ENCODE measurements around the gene CISD1.
A peak's percentile ranks its signal among the peaks of the same experiment; 100 is the strongest.
"Not testable (repeated sequence)": the region's sequence is repeated elsewhere in the genome, so short reads cannot be mapped to it uniquely, and the experiment has no call there.

Gene CISD1

GRCh38 chr10:58268946-58269781, at the start of gene CISD1:
TSS of gene CISD1 (plus strand) at chr10:58269162. CDS start at chr10:58269274, 112 bp downstream.
- peak; percentile 98 for DNase-seq

DNA sequence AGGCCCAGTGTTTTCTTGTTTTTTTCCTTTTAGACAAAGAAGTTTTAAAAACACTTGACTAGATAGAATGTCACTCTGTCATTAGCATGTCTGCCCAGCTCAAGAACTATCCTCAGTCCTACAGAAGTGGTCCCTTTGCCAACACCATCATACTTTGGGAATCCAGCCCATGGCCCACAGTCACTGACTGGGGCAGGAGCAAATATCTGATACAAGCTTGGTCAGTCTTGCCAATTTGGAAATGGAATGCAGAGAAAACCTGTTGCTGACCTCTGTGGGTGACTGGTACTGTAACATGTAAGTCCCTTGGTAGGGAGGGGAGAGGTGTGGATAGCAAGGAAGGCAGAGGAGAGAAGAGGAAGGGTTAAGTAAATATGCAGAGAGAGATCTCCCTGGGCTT, 49.1 kb upstream of the CISD1 start:
- no peak for DNase-seq

DNA sequence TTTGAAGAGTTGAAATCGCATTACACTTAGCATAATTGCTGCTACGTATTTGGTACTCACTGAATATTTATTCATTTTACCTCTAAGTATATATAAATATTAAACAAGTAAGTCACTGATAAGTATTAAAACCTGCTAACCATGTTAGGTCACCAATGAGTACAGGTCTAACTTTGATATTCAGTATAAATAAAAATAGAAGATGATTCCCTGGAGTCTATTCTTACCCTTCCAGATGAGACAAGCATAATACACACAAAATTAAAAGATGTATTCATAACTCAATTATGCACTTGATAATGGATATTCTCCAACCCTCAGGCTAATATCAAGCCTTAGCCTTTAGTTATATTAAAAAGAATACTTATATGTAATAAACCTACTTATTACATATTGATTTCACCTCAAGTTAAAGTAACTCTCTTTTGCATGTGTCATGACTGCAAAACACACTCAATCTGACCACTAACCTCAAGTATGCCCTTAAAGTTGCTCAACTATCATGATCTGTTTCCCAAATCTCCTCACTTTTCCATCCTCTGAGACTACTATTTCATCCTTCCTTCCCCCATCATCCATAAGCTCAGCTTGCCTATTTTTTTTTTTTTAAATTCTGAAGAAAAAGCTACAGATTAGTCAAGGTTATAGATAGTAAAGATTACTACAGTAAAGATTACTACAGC, 48.1 kb upstream of the CISD1 start:
- no peak for DNase-seq

DNA sequence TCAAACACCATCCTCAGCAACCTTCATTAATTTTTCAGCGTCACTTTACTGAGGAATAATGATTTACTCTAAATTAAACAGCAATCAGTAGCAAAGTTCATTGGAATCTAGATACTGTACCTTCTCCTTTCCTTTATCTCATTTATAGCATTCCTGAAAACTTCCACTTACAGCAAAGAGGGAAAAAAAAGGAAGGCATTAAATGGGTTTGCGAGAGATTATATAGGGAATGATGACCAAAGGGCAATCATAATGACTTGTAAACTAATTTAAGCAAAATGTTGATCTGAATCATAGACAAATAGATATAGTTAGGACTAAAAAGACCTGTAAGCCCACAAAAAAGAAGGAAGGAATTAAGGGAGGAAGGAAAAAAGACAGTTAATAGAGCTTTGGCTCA, 43.3 kb upstream of the CISD1 start:
- no peak for DNase-seq

DNA sequence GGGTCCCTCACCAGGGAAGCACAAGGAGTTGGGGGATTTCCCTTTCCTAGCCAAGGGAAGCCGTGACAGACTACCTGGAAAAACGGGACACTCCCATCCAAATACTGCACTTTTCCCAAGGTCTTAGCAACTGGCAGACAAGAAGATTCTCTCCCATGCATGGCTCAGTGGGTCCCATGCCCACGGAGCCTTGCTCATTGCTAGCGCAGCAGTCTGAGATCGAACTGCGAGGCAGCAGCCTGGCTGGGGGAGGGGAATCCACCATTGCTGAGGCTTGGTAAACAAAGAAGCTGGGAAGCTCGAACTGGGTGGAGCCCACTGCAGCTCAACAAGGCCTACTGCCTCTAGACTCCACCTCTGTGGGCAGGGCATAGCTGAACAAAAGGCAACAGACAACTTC, 39.1 kb upstream of the CISD1 start:
- not testable (repeated sequence) for DNase-seq

GRCh38 chr10:58237014-58237834, 31.7 kb upstream of the CISD1 start:
- no peak for DNase-seq

- DNase-seq: no peak
These were observed 29.3 kb upstream of the CISD1 start for GRCh38 chr10:58239561-58240169.

GRCh38 chr10:58240531-58240930, 28.4 kb upstream of the CISD1 start:
- DNase-seq: no peak

DNA sequence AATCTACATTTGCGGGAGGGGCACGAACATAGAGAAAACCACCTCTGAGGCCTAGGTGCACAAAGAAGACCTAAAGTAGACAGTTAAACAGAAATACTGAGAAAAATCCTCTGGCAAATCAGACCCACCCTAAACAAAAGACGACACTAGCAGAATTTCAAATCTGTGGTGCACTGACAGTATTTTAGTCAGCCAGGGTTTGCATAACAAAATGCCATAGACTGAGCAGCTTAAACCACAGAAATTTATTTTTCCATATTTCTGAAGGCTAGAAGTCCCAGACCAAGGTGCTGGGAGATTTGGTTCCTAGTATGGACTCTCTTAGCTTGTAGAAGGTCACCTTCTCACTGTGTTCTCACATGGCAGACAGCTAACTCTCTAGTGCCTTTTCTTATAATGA, 27.6 kb upstream of the CISD1 start:
- no peak for DNase-seq

- no peak for DNase-seq
These were observed 25.7 kb upstream of the CISD1 start for GRCh38 chr10:58243269-58243668.

DNA sequence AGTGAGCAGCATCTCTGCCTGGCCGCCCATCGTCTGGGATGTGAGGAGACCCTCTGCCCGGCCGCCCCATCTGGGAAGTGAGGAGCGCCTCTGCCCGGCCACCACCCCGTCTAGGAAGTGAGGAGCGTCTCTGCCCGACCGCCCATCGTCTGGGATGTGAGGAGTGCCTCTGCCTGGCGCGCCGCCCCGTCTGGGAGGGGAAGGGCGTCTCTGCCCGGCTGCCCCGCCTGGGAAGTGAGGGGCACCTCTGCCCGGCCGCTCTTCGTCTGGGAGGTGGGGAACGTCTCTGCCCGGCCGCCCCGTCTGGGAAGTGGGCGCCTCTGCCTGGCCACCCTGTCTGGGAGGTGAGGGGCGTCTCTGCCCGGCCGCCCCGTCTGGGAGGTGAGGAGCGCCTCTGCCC, 25.2 kb upstream of the CISD1 start:
- not testable (repeated sequence) for DNase-seq

DNA sequence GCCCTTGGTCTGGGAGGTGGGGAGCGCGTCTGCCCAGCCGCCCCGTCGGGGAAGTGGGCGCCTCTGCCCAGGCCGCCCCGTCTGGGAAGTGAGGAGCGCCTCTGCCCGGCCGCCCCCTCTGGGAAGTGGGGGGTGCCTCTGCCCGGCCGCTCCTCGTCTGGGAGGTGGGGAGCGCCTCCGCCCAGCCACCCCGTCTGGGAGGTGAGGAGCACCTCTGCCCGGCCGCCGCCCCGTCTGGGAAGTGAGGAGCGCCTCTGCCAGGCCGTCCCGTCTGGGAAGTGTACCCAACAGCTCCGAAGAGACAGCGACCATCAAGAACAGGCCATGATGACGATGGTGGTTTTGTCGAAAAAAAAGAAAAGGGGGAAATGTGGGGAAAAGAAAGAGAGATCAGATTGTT, 24.7 kb upstream of the CISD1 start:
- DNase-seq: not testable (repeated sequence)

DNA sequence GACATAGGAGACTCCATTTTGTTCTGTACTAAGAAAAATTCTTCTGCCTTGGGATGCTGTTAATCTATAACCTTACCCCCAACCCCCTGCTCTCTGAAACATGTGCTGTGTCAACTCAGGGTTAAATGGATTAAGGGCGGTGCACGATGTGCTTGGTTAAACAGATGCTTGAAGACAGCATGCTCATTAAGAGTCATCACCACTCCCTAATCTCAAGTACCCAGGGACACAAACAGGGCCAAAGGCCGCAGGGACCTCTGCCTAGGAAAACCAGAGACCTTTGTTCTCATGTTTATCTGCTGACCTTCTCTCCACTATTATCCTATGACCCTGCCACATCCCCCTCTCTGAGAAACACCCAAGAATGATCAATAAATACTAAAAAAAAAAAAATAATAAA, 24.3 kb upstream of the CISD1 start:
- not testable (repeated sequence) for DNase-seq

- DNase-seq: no peak
These were observed 15.8 kb upstream of the CISD1 start for GRCh38 chr10:58253184-58253583.

GRCh38 chr10:58254644-58255043, 14.3 kb upstream of the CISD1 start:
- DNase-seq: no peak

- not testable (repeated sequence) for DNase-seq
These were observed 12.8 kb upstream of the CISD1 start for GRCh38 chr10:58256013-58256780.

DNA sequence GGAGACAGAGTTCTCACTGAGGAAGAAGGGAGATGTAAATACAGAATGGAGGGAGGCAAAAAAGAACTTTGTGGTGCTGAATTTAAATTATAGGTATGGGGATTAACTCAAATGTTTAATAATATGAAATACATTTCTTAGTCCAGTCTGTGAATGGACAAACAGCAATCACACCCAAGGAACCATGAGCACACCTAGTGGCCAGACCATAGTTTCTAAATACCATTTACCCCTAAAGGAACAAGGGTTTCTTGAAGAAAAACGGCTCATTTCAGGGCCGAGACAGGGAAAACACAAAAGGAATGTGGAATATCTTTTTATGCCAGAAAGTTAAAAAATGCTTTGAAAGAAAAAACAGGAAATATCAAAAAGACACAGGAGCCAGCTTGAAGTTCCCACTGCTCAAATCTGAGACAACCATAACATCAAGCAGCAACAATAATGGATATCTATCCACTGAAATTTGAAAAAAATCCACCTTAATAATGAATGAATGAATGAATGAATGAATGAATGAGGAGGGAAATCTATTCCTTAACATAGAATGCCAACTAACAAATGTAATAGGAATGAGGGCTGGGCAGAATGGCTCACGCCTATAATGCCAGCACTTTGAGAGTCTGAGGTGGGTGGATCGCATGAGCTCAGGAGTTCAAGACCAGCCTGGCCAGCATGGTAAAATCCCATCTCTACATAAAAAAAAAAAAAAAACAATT, 9.8 kb upstream of the CISD1 start:
- DNase-seq: no peak

- no peak for DNase-seq
These were observed 8.6 kb upstream of the CISD1 start for GRCh38 chr10:58260334-58260733.

- no peak for DNase-seq
These were observed 6.2 kb upstream of the CISD1 start for GRCh38 chr10:58262766-58263165.

- DNase-seq: peak; percentile 10
These were observed 4.2 kb upstream of the CISD1 start for GRCh38 chr10:58264780-58265179.

GRCh38 chr10:58265249-58265648, 3.7 kb upstream of the CISD1 start:
- DNase-seq: no peak

Measured in NCI-H774 (cell line).